ENCODE data around the gene TATDN2.
"Not testable (repeated sequence)": the region's sequence is repeated elsewhere in the genome, so short reads cannot be mapped to it uniquely, and the experiment has no call there.

TATDN2 gene

GRCh38 chr3:10235551-10235950 is 12.7 kb upstream of the TATDN2 start:
- no peak for DNase-seq

GRCh38 chr3:10238345-10239183 is 9.7 kb upstream of the TATDN2 start:
- DNase-seq, result peak in 2 of 6 experiments; percentile 7

- DNase-seq, result no peak
Measured at GRCh38 chr3:10240799-10241198, 7.5 kb upstream of the TATDN2 start.

- peak; percentile 60 to 86 (median 78) for DNase-seq
Measured at GRCh38 chr3:10242182-10243065, 5.8 kb upstream of the TATDN2 start.

GRCh38 chr3:10244009-10244408 is 4.2 kb upstream of the TATDN2 start:
- no peak for DNase-seq

- DNase-seq, result no peak
Measured at GRCh38 chr3:10245081-10245712, 3.1 kb upstream of the TATDN2 start.

GRCh38 chr3:10247679-10248183 is 528 bp upstream of the TATDN2 start:
- DNase-seq, result no peak

- peak in 5 of 6 experiments; percentile 12 to 54 (median 36) for DNase-seq
Measured at GRCh38 chr3:10248984-10249748, 907 bp downstream of the TATDN2 start.

GRCh38 chr3:10249833-10250232 is 1.6 kb downstream of the TATDN2 start:
- no peak for DNase-seq

- DNase-seq, result no peak
Measured at GRCh38 chr3:10251006-10251405, 2.7 kb downstream of the TATDN2 start.

- DNase-seq, result no peak
Measured at GRCh38 chr3:10253731-10254130, 5.5 kb downstream of the TATDN2 start.

GRCh38 chr3:10255835-10256234 is 7.6 kb downstream of the TATDN2 start:
- DNase-seq, result no peak

- DNase-seq, result no peak
Measured at GRCh38 chr3:10259036-10259435, 10.8 kb downstream of the TATDN2 start.

GRCh38 chr3:10259798-10260197 is 11.5 kb downstream of the TATDN2 start:
- no peak for DNase-seq

- DNase-seq, result no peak
Measured at GRCh38 chr3:10260211-10260701, 12.0 kb downstream of the TATDN2 start.

GRCh38 chr3:10262027-10262426 is 13.8 kb downstream of the TATDN2 start:
- no peak for DNase-seq

GRCh38 chr3:10263646-10264363 is 15.5 kb downstream of the TATDN2 start:
- DNase-seq, result peak; percentile 38 to 87 (median 64)

- no peak for DNase-seq
Measured at GRCh38 chr3:10265833-10266232, 17.6 kb downstream of the TATDN2 start.

- DNase-seq, result not testable (repeated sequence)
Measured at GRCh38 chr3:10266936-10267335, 18.7 kb downstream of the TATDN2 start.

GRCh38 chr3:10268116-10268515 is 19.9 kb downstream of the TATDN2 start:
- DNase-seq, result no peak

- DNase-seq, result no peak
Measured at GRCh38 chr3:10268930-10269329, 20.7 kb downstream of the TATDN2 start.
